GM12873 (cell line): ENCODE results near the gene MRI1.

Source experiments
- CTCF ChIP-seq: IDR thresholded peaks from 2 replicates; pipeline ENCODE4 v1.5.1; 2012; ENCODE audit warnings: low read depth, mild to moderate bottlenecking, moderate library complexity, low read length, control low read depth; ENCODE audit not compliant: insufficient read depth; ENCODE audit errors: missing control alignments

The MRI1 gene

DNA sequence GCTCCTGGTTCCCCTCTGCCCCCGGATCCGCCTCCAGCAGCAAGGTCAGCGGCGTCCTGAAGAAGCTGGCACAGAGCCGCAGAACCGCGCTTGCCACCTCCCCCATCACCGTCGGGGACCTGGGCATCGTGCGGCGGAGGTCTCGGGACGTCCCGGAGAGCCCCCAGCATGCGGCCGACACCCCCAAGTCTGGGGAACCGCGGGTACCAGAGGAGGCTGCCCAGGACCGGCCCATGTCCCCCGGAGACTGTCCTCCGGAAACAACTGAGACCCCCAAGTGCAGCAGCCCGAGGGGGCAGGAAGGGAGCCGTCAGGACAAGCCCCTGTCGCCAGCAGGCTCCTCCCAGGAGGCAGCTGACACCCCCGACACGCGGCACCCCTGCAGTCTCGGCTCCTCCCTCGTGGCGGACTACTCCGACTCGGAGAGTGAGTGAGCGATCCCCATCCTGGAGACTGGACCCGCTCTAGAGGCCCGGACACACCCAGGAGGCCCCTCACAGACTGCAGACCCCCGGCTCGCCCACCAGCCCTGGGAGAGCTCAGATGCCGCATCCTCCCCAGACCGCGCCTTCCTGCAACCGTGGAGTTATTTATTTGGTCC, 1.6 kb upstream of the MRI1 start:
- no peak for TF ChIP-seq CTCF

DNA sequence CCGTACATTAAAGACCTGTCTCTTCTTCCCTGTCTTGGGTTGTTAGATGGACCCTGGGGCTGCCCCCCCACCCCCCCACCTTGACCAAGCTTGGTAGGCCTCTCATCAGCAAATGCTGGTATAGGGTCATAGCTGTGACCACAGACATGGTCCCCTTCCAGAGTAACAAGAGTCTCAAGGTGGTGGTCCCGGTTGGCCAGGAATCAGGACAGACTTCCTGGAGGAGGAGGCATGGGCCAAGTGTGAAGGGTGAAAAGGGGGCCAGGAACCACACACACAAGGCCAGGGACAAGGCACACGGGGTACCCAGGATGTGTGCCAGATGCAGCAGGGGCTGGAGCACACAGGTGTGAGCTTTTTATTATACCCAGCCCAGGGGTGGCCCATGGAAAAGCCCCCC, 1.1 kb upstream of the MRI1 start:
- no peak for TF ChIP-seq CTCF

DNA sequence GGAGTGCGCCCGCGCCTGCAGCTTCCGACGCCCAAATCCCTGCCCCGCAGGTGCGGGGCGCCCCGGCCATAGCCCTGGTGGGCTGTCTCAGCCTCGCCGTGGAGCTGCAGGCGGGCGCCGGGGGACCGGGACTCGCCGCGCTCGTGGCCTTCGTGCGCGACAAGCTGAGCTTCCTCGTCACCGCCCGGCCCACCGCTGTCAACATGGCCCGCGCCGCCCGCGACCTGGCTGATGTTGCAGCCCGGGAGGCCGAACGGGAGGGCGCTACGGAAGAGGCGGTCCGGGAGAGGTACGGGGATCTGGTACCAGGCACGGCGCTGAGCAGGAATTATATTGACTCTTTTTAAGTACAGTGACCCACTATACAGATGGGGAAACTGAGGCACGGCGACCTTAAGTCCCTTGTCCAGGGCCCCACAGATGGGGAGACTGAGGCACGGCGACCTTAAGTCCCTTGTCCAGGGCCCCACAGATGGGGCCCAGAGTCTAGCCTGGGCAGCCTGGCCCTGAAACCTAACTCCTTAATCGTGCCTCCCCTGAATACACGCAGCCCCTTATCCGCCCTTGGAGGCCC, 586 bp downstream of the MRI1 start:
- TF ChIP-seq CTCF: no peak

GRCh38 chr19:13765395-13766094, 1.2 kb downstream of the MRI1 start:
- no peak for TF ChIP-seq CTCF

DNA sequence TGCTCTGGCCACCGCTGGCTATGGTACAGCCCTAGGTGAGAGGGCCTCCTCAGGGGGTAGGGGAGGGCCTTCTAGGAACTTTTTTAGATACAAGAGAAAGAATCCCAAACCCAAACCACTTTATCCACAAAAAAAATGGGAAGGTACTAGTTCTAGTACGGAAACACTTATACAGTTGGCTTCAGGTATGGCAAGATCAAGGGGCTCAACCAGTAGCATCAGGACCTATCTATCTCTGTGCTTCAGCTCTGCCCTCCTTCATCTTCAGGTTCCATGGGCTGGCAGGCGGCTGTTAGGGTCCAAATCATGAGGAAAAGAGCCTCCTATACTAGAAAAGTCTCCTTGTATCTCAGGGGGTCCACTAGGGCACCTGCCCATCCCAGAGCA, 1.8 kb downstream of the MRI1 start:
- TF ChIP-seq CTCF: no peak

DNA sequence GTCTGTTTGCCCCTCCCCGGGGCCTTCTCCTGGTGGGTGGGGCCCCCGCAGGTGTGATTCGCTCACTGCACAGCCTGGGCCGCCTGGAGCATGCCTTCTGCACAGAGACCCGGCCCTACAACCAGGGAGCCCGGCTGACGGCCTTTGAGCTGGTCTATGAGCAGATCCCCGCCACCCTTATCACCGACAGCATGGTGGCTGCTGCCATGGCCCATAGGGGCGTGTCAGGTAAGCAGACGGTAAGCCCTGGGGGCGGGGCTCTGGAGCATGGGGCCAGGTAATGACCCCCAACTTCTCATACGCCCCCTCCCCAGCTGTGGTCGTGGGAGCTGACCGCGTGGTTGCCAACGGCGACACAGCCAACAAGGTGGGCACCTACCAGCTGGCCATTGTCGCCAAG, 4.2 kb downstream of the MRI1 start:
- TF ChIP-seq CTCF: no peak

DNA sequence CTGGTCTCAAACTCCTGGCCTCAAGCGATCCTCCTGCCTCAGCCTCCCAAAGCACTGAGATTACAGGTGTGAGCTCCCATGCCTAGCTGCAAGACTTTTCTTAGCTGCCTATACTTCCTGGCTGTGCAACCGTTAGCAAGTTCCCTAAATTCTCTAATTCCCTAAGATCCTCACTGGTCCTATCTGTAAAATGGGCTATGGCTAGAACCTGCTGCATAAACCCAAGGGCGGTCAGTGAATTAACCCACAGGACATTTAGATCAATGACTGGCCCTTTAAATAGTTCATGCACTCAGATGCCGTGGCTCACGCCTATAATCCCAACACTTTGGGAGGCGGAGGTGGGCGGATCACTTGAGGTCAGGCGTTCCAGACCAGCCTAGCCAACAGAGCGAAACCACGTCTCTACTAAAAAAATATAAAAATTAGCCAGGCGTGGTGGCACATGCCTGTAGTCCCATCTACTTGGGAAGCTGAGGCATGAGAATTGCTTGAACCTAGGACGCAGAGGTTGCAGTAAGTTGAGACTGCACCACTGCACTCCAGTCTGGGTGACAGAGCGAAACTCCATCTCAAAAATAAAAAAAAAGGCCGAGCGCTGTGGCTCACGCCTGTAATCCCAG, 5.8 kb downstream of the MRI1 start:
- TF ChIP-seq CTCF: no peak
